ENCODE data around the gene NEU4.

The NEU4 gene

GRCh38 chr2:241865957-241866789 is 57.2 kb downstream of the NEU4 start:
- Mint-ChIP-seq H3K4me3 (no peak overlapping the region), H3K27ac (no peak overlapping the region), H3K27me3 (ENCODE audit: low read depth, poor library complexity) (peaks cover 23% of the 10 kb centered on the region), H3K9me3 (peaks cover 3% of the 10 kb centered on the region), H3K36me3 (ENCODE audit: low read depth) (no peaks in the 10 kb centered on the region), H3K4me1 (peaks cover 38% of the 10 kb centered on the region)
- TF ChIP-seq, protein P1, sequence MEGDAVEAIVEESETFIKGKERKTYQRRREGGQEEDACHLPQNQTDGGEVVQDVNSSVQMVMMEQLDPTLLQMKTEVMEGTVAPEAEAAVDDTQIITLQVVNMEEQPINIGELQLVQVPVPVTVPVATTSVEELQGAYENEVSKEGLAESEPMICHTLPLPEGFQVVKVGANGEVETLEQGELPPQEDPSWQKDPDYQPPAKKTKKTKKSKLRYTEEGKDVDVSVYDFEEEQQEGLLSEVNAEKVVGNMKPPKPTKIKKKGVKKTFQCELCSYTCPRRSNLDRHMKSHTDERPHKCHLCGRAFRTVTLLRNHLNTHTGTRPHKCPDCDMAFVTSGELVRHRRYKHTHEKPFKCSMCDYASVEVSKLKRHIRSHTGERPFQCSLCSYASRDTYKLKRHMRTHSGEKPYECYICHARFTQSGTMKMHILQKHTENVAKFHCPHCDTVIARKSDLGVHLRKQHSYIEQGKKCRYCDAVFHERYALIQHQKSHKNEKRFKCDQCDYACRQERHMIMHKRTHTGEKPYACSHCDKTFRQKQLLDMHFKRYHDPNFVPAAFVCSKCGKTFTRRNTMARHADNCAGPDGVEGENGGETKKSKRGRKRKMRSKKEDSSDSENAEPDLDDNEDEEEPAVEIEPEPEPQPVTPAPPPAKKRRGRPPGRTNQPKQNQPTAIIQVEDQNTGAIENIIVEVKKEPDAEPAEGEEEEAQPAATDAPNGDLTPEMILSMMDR (IDR thresholded peaks at IDR 0.05) = no peak
- DNase-seq = peak; percentile 73
